Stimulated activated CD4-positive, alpha-beta T cell treated with anti-CD3 and anti-CD28 coated beads, Interleukin-4, amount 100 ng/mL, for 48 hours (primary cell): ENCODE results near the gene CDH1.

ENCODE experiments used
- DNase-seq, 2 donors: peaks; one replicate each; pipeline ENCODE4 v3.0.0-alpha.2; 2020; ENCODE audit warnings: low read depth in 2 of 2

CDH1 gene

DNA sequence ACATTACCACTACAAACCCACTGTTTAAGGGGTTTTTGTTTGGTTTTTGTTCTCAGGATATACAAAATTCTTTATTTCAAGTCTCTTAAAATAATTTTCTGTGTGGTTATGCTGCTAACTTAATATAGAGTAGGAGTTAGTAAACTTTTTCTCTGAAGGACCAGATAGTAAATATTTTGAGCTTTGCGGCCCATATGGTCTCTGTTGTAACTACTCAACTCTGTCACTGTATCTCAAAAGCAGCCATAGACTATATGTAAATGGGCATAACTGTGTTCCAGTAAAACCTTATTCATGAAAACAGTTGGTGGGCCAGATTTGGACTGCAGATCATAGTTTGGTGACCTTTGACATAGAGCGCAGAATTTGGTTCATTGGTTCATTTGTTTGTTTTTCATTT, 113.4 kb downstream of the CDH1 start:
- no peak for DNase-seq

GRCh38 chr16:68851601-68852000, 114.5 kb downstream of the CDH1 start:
- no peak for DNase-seq

- DNase-seq, result no peak
Observed at GRCh38 chr16:68857479-68857878, 120.4 kb downstream of the CDH1 start.

GRCh38 chr16:68859828-68860227, 122.7 kb downstream of the CDH1 start:
- no peak for DNase-seq

- DNase-seq, result no peak
Observed at GRCh38 chr16:68860978-68861892, 124.1 kb downstream of the CDH1 start.

GRCh38 chr16:68866933-68867332, 129.8 kb downstream of the CDH1 start:
- no peak for DNase-seq

GRCh38 chr16:68869492-68870088, 132.5 kb downstream of the CDH1 start:
- no peak for DNase-seq

- no peak for DNase-seq
Observed at GRCh38 chr16:68873635-68874471, 136.8 kb downstream of the CDH1 start.

- no peak for DNase-seq
Observed at GRCh38 chr16:68875871-68876270, 138.8 kb downstream of the CDH1 start.

DNA sequence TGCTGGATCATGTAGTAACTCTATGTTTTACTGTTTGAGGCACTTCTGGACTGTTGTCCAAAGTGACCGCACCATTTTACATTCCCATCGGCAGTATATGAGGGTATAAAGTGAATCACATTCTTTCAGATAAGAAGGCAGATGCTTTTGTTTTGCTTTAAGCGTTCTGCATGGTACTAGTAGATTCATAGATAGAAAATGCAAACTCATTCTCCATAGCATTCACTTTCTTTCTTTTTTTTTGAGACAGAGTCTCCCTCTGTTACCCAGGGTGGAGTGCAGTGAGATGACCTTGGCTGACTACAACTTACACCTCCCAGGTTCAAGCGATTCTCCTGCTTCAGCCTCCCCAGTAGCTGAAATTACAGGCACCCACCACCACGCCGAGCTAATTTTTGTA, 146.6 kb downstream of the CDH1 start:
- DNase-seq, result no peak

GRCh38 chr16:68884401-68884800, 147.3 kb downstream of the CDH1 start:
- DNase-seq, result no peak
